HuH-7 (cell line): ENCODE measurements around the gene RCAN3.

ENCODE experiments used
- DNase-seq: peaks from one replicate; pipeline ENCODE4 v3.0.0; 2011; ENCODE audit warnings: low spot score

Gene RCAN3

DNA sequence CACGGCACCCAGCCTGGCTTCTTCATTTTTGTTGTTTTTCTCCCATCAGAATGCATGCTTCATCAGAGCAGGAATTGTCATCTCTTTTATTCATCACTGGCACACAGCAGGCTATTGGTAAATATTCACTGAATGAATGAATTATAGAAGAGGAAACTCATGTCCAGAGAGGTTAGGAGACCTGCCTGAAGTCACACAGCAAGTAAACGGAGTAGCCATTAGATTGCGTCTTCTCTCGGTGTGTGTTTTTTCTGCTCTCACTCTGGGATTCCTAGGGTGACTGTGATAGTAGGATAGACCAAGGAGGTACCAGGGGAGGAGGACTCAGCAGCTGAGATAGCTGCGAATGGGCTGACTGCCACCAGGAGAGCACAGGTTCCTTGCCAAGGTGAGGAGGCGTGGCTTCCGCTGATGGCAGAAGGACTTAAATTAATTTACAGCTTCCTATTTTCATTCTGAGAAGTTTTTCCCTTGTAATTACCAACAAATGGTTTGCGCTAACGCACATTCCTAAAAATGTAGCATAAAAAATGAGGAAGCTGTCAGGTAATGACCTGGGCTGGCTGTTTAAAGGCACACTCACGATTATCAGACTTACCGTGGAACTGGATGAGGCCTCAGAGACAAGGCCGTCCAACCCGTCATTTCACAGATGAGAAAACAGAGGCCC is 48.8 kb downstream of the RCAN3 start:
- no peak for DNase-seq

- peak; percentile 41 for DNase-seq
Observed at GRCh38 chr1:24551960-24552571, 49.4 kb downstream of the RCAN3 start.

DNA sequence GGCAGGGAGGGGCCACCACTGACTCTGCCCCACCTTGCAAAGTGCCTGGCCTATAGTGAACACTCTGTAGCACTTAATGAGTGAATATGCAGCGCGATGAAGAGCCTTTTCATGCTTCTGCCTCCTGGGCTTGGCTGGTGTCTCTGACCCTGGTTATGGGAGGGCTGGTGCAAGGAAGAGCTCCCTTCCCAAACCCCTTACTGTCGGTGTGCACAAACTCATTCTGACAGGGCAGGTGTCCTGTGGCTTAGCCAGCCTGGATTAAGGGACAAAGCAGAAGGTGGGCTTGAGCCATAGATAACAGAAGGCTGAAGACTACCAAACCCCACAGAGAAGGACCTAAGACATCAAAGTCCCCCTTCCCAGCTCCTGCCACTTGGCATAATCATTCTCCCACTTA is 51.3 kb downstream of the RCAN3 start:
- DNase-seq: no peak

GRCh38 chr1:24554714-24555113 is 52.1 kb downstream of the RCAN3 start:
- DNase-seq: no peak

GRCh38 chr1:24555591-24556413 is 53.2 kb downstream of the RCAN3 start, which contains the start of gene NCMAP:
TSS of gene NCMAP (plus strand) at chr1:24556087. CDS start at chr1:24595431, 39,344 bp downstream.
- DNase-seq: peak; percentile 36

DNA sequence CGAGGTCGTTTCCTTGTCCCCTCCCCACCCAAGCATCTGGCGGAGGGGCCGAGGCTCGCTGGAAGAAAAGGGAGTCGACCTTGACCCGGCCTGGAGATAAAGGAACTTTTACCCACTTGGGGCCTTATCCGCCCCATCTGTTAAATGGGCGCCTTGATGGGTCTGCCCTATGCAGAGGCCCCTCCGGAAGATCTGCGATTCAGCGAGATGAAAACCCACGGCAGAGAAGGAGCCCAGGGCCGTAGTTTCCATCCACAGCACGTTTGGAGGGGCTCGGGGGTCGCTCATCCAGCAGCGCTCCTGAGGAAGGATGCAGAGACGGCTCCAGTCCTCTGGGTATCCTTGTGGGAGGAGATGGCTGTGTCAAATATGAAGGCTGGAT is 53.8 kb downstream of the RCAN3 start:
- DNase-seq: no peak

DNA sequence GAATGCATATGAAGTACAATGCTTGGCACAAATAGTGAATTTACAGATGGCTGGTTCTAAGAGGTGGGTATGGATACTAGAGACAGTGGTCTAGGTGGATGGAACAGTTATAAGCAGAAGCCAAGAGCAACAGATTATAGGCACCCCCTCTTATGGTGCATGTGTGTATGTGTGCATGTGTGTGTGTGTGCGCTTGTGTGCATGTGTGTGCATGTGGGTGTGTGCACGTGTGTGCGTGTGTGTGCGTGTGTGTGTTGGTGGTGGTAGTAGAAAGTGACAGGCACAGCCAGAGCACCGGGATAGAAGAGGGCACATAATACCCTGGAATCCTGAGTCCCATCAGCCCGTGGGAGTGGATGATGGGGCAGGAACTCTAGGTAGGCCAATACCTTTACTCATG is 54.6 kb downstream of the RCAN3 start:
- DNase-seq: no peak

- DNase-seq: no peak
Observed at GRCh38 chr1:24557711-24558131, 55.1 kb downstream of the RCAN3 start.

DNA sequence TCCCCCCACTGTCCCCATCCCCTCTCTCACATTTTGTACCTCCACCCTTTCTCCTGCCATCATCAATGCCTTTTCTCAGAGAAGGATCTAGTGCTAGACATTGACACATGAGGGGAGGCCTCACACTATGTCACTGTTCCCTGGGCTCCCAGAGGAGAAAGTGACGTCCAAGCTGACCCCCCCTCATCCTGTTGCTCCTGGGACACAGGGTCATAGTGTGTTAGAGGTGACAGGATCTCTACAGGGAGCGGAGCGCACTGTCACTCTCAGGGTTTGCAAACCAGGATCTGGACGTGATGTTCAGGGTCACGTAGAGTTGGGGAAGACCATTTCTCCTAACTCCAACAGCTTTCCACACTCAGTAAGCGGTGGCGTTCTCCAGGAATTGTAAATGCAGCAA is 55.8 kb downstream of the RCAN3 start:
- no peak for DNase-seq

- DNase-seq: peak; percentile 60
Observed at GRCh38 chr1:24558902-24559791, 56.5 kb downstream of the RCAN3 start.

DNA sequence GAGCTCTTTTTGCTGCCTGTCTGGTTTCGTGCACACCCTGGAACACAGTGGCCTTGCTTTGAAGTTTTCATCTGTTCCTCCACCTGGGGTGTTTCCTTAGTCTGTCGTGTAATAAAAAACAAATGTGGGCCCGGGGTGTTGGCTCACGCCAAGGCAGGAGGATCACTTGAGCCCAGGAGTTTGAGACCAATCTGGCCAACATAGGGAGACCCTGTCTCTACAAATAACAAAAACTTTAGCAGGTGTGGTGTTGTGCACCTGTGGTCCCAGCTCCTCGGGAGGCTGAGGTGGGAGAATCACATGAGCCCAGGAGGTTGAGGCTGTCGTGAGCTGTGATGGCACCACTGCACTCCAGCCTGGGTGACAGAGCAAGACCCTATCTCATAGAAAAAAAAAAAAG is 57.7 kb downstream of the RCAN3 start:
- no peak for DNase-seq

- DNase-seq: no peak
Observed at GRCh38 chr1:24562625-24563024, 60.0 kb downstream of the RCAN3 start.

GRCh38 chr1:24564695-24565094 is 62.1 kb downstream of the RCAN3 start:
- DNase-seq: no peak

GRCh38 chr1:24566236-24566867 is 63.7 kb downstream of the RCAN3 start:
- DNase-seq: no peak

GRCh38 chr1:24567792-24568388 is 65.3 kb downstream of the RCAN3 start:
- DNase-seq: peak; percentile 66

DNA sequence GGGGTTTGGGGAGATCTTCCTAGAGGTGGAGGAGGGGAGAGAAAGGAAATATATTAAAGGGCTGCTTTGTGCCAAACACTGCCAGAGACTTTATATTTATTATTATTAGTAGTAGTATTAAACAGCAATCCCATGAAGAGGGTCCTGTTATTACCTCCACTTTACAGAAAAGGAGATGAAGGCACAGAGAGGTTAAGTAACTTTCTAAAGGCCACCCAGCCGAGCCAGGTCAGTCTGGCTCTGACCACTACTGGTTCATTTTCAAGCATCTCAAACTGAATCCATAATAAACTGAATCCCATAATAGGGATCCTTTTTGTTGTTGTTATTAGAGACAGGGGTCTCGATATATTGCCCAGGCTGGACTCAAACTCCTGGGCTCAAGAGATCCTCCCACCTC is 65.8 kb downstream of the RCAN3 start:
- DNase-seq: no peak

GRCh38 chr1:24570265-24571125 is 67.9 kb downstream of the RCAN3 start:
- no peak for DNase-seq

GRCh38 chr1:24572301-24572700 is 69.7 kb downstream of the RCAN3 start:
- no peak for DNase-seq

GRCh38 chr1:24575905-24576587 is 73.4 kb downstream of the RCAN3 start:
- DNase-seq: no peak

GRCh38 chr1:24578846-24579245 is 76.2 kb downstream of the RCAN3 start:
- DNase-seq: no peak
